Uterus (tissue), 2 donors: ENCODE data around the gene EFCAB5.

Experiments
- CTCF ChIP-seq, 4 experiments: fragments of 200-600 bp in 2 of 4; fragments of 450-650 bp in 2 of 4; sonication (generic) in 2 of 4; IDR thresholded peaks; one replicate each; pipeline ENCODE4 v1.5.1; 2016 to 2019; ENCODE audit warnings: antibody characterized with exemption in 4 of 4, mild to moderate bottlenecking in 2 of 4, moderate library complexity in 1 of 4
- POLR2A ChIP-seq, 2 donors: fragments of 450-650 bp; IDR thresholded peaks; one replicate each; pipeline ENCODE4 v1.6.1; 2016; ENCODE audit warnings: antibody characterized with exemption in 2 of 2, mild to moderate bottlenecking in 1 of 2, moderate library complexity in 1 of 2

GRCh38 chr17:30134551-30134950 is 193.1 kb downstream of the EFCAB5 start:
- TF ChIP-seq CTCF (IDR thresholded peaks at IDR 0.05) (no peak), POLR2A (IDR thresholded peaks at IDR 0.05) (no peak)
